ENCODE measurements around the gene GTF3C5. TPM values are rescaled to one million over a fixed set of nuclear protein-coding genes. Genes with fewer than 3 reads are reported as not detected.

Gene GTF3C5
- total RNA-seq, 2 experiments from 2014 or later = 91.6 to 97.0 TPM

DNA sequence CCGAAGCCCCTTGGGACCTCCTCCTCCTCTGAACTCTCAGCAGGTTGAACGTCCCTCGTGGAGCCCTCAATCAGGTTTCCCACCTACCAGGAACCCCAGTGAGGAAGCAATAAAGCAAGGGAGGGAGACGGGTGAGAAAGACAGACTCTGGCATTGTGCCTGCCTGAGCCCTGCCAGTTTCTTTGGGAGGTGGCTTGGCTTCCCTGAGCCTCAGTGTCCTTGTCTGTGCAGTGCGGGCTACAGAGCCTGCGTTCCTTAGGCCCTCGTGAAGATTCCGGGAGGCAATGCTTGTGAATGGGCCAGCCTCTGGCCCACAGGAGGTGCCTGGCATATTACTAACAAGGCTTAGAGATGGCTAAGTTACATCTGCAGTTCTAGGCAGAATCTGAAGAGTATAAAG, 11.9 kb downstream of the GTF3C5 start:
- H2AFZ ChIP-seq (ENCODE audit: low read length) = no peak overlapping the region
- no peak overlapping the region for H3K4me3 ChIP-seq (ENCODE audit: low read depth, low read length, poor library complexity, severe bottlenecking)
- no TSS peak for BruUV-seq (replicated peaks)
- DNase-seq (ENCODE audit: low spot score) = no peak
- no peak overlapping the region for H3K4me2 ChIP-seq (ENCODE audit: low read length)
- intact Hi-C loops (cut with micrococcal nuclease; ENCODE audit: unreplicated experiment) = no loop called here
- no peaks in the 10 kb centered on the region for H3K4me1 ChIP-seq (ENCODE audit: insufficient read depth, low read length, poor library complexity, severe bottlenecking)
- TF ChIP-seq, protein P1, sequence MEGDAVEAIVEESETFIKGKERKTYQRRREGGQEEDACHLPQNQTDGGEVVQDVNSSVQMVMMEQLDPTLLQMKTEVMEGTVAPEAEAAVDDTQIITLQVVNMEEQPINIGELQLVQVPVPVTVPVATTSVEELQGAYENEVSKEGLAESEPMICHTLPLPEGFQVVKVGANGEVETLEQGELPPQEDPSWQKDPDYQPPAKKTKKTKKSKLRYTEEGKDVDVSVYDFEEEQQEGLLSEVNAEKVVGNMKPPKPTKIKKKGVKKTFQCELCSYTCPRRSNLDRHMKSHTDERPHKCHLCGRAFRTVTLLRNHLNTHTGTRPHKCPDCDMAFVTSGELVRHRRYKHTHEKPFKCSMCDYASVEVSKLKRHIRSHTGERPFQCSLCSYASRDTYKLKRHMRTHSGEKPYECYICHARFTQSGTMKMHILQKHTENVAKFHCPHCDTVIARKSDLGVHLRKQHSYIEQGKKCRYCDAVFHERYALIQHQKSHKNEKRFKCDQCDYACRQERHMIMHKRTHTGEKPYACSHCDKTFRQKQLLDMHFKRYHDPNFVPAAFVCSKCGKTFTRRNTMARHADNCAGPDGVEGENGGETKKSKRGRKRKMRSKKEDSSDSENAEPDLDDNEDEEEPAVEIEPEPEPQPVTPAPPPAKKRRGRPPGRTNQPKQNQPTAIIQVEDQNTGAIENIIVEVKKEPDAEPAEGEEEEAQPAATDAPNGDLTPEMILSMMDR (conservative IDR thresholded peaks at IDR 0.05; ENCODE audit: low read length) = no peak
- no peak for TF ChIP-seq EZH2phosphoT487 (IDR thresholded peaks at IDR 0.05; ENCODE audit: borderline replicate concordance, low read depth, low read length)
- H3K9me2 ChIP-seq (ENCODE audit: insufficient read depth, low read length) = no peaks in the 10 kb centered on the region
- peaks cover 21% of the 10 kb centered on the region for H3K79me2 ChIP-seq (ENCODE audit: insufficient read depth, low read depth, low read length)
- CTCF ChIA-PET (ENCODE audit: unreplicated experiment) = no interaction called here
- H4K20me1 ChIP-seq (ENCODE audit: insufficient read depth, low read length) = peaks cover 10% of the 10 kb centered on the region; the same call in 1 of the 2 replicates
- H3K9me3 ChIP-seq (ENCODE audit: low read length) = no peaks in the 10 kb centered on the region
- no peak overlapping the region for H3K27ac ChIP-seq (ENCODE audit: low read depth, low read length, poor library complexity, severe bottlenecking)
- H3K36me3 ChIP-seq (ENCODE audit: insufficient read depth, low read length) = peaks cover 76% of the 10 kb centered on the region
- POLR2A ChIA-PET = interaction anchor here (1.1 kb wide), 1 partner anchor 12 kb away, joined by 4 read pairs; the partner anchor contains the start of gene GTF3C5

DNA sequence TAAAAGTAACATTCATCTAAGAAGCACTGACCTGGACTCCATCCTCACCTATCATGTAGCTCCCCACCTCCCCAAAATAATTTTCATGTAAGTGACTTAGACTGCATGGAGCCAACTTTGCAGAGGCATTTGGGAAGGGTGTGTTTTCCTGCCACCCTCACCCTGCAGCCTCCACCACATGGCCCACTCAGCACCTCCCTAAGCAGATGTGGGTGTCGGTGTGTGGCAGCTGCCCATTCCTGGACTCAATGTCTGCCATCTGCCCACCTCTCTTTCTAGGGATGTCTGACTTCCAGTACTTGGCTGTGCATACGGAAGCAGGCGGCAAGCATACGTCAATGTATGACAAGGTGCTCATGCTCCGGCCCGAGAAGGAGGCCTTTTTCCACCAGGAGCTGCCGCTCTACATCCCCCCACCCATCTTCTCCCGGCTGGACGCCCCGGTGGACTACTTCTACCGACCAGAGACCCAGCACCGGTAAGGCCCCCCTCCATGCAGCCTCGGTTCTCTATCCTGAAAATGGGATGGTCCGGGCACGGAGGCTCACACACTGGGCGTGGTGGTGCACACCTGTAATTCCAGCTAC, 12.7 kb downstream of the GTF3C5 start:
- intact Hi-C loops (cut with micrococcal nuclease; ENCODE audit: unreplicated experiment) = no loop called here
- H4K20me1 ChIP-seq (ENCODE audit: insufficient read depth, low read length) = peaks cover 10% of the 10 kb centered on the region; the same call in 1 of the 2 replicates
- DNase-seq (ENCODE audit: low spot score) = no peak
- H3K27ac ChIP-seq (ENCODE audit: low read depth, low read length, poor library complexity, severe bottlenecking) = no peak overlapping the region
- ChIA-PET POLR2A (no interaction called here), CTCF (ENCODE audit: unreplicated experiment) (no interaction called here)
- peaks cover 80% of the 10 kb centered on the region for H3K36me3 ChIP-seq (ENCODE audit: insufficient read depth, low read length)
- H3K9me3 ChIP-seq (ENCODE audit: low read length) = no peaks in the 10 kb centered on the region
- no peaks in the 10 kb centered on the region for H3K4me1 ChIP-seq (ENCODE audit: insufficient read depth, low read length, poor library complexity, severe bottlenecking)
- H3K4me3 ChIP-seq (ENCODE audit: low read depth, low read length, poor library complexity, severe bottlenecking) = no peak overlapping the region
- H2AFZ ChIP-seq (ENCODE audit: low read length) = no peak overlapping the region
- no peaks in the 10 kb centered on the region for H3K9me2 ChIP-seq (ENCODE audit: insufficient read depth, low read length)
- H3K4me2 ChIP-seq (ENCODE audit: low read length) = no peak overlapping the region
- no peak for TF ChIP-seq EZH2phosphoT487 (IDR thresholded peaks at IDR 0.05; ENCODE audit: borderline replicate concordance, low read depth, low read length)
- TF ChIP-seq, protein P1 (conservative IDR thresholded peaks at IDR 0.05; ENCODE audit: low read length) = no peak
- H3K79me2 ChIP-seq (ENCODE audit: insufficient read depth, low read depth, low read length) = peaks cover 20% of the 10 kb centered on the region
- no TSS peak for BruUV-seq (replicated peaks)

DNA sequence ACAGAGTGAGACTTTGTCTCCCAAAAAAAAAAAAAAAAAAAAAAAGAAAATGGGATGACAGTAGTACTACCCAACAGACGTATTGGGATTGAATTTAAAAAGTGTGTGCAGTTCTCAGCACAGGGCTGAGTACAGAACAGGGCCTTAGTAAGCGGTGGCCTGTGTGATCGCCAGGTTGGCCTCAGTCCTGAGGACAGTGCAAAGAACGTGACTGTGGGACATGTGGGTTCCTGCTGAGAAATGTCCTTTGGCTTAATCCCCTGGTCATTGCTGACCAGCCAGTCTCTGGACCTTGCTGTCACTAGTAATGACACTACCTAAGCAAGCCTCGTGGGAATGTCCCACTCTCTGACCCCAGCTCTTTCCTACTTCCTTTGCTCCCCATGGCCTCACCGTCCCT, 13.3 kb downstream of the GTF3C5 start:
- TF ChIP-seq, protein P1 (conservative IDR thresholded peaks at IDR 0.05; ENCODE audit: low read length) = no peak
- no peak for TF ChIP-seq EZH2phosphoT487 (IDR thresholded peaks at IDR 0.05; ENCODE audit: borderline replicate concordance, low read depth, low read length)
- DNase-seq (ENCODE audit: low spot score) = no peak
- Histone ChIP-seq H3K79me2 (ENCODE audit: insufficient read depth, low read depth, low read length) (peaks cover 15% of the 10 kb centered on the region), H3K9me3 (ENCODE audit: low read length) (no peaks in the 10 kb centered on the region), H3K4me1 (ENCODE audit: insufficient read depth, low read length, poor library complexity, severe bottlenecking) (no peaks in the 10 kb centered on the region), H3K4me3 (ENCODE audit: low read depth, low read length, poor library complexity, severe bottlenecking) (no peak overlapping the region), H2AFZ (ENCODE audit: low read length) (no peak overlapping the region), H3K4me2 (ENCODE audit: low read length) (no peak overlapping the region), H4K20me1 (ENCODE audit: insufficient read depth, low read length) (peaks cover 10% of the 10 kb centered on the region; the same call in 1 of the 2 replicates), H3K27ac (ENCODE audit: low read depth, low read length, poor library complexity, severe bottlenecking) (no peak overlapping the region), H3K9me2 (ENCODE audit: insufficient read depth, low read length) (no peaks in the 10 kb centered on the region), H3K36me3 (ENCODE audit: insufficient read depth, low read length) (peaks cover 81% of the 10 kb centered on the region)
- no TSS peak for BruUV-seq (replicated peaks)
- CTCF ChIA-PET (ENCODE audit: unreplicated experiment) = interaction anchor here (0.6 kb wide), 1 partner anchor 981 kb away, joined by 3 read pairs; no protein-coding TSS in a partner anchor
- intact Hi-C loops (cut with micrococcal nuclease; ENCODE audit: unreplicated experiment) = no loop called here
- POLR2A ChIA-PET = no interaction called here

Data from OCI-LY7 (cell line).